SK-N-MC (cell line): ENCODE measurements around the gene RIN3.

Source experiments
- DNase-seq: peaks from one replicate; pipeline ENCODE4 v3.0.0-alpha.2; 2011; ENCODE audit warnings: low read depth, low spot score
- H3K27ac ChIP-seq: fragments of 200-600 bp; sonication (generic); 2 replicates; pipeline ENCODE4 v1.5.1; 2016; ENCODE audit warnings: mixed run types
- H3K36me3 ChIP-seq: fragments of 200-600 bp; sonication (generic); 2 replicates; pipeline ENCODE4 v1.6.1; 2017; ENCODE audit warnings: antibody characterized with exemption, low read length, mixed read lengths; ENCODE audit not compliant: insufficient read depth
- H3K4me3 ChIP-seq: fragments of 200-600 bp; sonication (generic); 2 replicates; pipeline ENCODE4 v1.5.1; 2016
- H3K9ac ChIP-seq: fragments of 200-600 bp; sonication (generic); 2 replicates; pipeline ENCODE4 v1.8.0; 2017; ENCODE audit warnings: mixed run types, mixed read lengths; ENCODE audit not compliant: insufficient read length
- H3K9me3 ChIP-seq: fragments of 200-600 bp; sonication (generic); 2 replicates; pipeline ENCODE4 v1.6.1; 2017; ENCODE audit warnings: low read depth, mild to moderate bottlenecking, antibody characterized with exemption, low read length, moderate library complexity, mixed read lengths
- EZH2 ChIP-seq: fragments of 200-600 bp; sonication (generic); IDR thresholded peaks from one replicate; pipeline ENCODE4 v1.6.1; 2017; ENCODE audit warnings: antibody characterized with exemption
- FOXP2 ChIP-seq: optimal IDR thresholded peaks from 2 replicates; pipeline ENCODE3; 2011; ENCODE audit warnings: mild to moderate bottlenecking, moderate library complexity; ENCODE audit not compliant: insufficient read depth; ENCODE audit errors: extremely low read length, control extremely low read depth
- POLR2AphosphoS5 ChIP-seq: IDR thresholded peaks from 2 replicates; pipeline ENCODE4 v1.6.1; 2012; ENCODE audit warnings: mild to moderate bottlenecking, low read depth, low read length, borderline replicate concordance

The RIN3 gene

GRCh38 chr14:92684801-92685560 lies 171.4 kb downstream of the RIN3 start:
- Histone ChIP-seq H3K36me3 (no peaks in the 10 kb centered on the region), H3K27ac (no peak overlapping the region)

GRCh38 chr14:92685784-92686355 lies 172.3 kb downstream of the RIN3 start:
- DNase-seq: no peak
- no peaks in the 10 kb centered on the region for H3K36me3 ChIP-seq
- no peak for TF ChIP-seq EZH2
- no peak for TF ChIP-seq FOXP2
- no peak overlapping the region for H3K4me3 ChIP-seq
- no peak overlapping the region for H3K27ac ChIP-seq
- no peak overlapping the region for H3K9ac ChIP-seq
- no peaks in the 10 kb centered on the region for H3K9me3 ChIP-seq

More at GRCh38 chr14:92684801-92685560, 171.4 kb downstream of the RIN3 start:
- no peak for DNase-seq
- H3K4me3 ChIP-seq: no peak overlapping the region
- no peaks in the 10 kb centered on the region for H3K9me3 ChIP-seq
- no peak for TF ChIP-seq FOXP2
- no peak for TF ChIP-seq POLR2AphosphoS5
- no peak for TF ChIP-seq EZH2
- no peak overlapping the region for H3K9ac ChIP-seq

GRCh38 chr14:92686411-92686899 lies 172.9 kb downstream of the RIN3 start:
- Histone ChIP-seq H3K9me3 (no peaks in the 10 kb centered on the region), H3K9ac (no peak overlapping the region), H3K36me3 (no peaks in the 10 kb centered on the region), H3K4me3 (peak overlapping the region; percentile 66), H3K27ac (no peak overlapping the region)
- TF ChIP-seq POLR2AphosphoS5 (no peak), FOXP2 (no peak), EZH2 (no peak)
- no peak for DNase-seq

DNA sequence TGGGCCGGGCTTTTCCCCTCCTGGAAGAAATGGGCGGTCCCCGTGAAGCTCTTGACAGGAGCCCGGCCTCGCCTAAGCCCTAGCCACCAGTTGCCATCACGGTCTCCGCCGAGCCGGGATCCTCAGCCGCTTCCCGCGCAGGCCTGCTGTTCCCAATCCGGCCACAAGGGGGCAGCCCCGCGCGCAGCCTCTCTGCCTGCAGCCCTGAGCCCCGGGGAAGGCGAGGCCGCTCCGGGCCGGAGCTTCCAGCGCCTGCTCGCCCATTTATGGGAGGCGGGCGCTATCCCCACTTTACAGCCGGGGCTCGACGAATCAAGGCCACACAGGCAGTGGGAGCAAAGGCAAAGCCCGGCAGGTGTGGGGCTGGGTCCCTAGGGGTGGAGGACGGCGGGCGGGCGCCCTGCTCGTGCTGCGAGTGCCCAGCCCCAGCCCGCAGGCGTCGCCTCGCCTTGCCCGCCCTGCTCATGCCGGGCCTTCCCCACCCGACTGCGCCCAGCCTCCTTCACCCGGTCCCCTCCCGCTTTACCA lies 173.4 kb downstream of the RIN3 start:
- TF ChIP-seq FOXP2 (no peak), EZH2 (no peak), POLR2AphosphoS5 (no peak)
- no peak overlapping the region for H3K9ac ChIP-seq
- H3K27ac ChIP-seq: no peak overlapping the region
- H3K36me3 ChIP-seq: no peaks in the 10 kb centered on the region
- DNase-seq: no peak
- peak overlapping the region; percentile 66 for H3K4me3 ChIP-seq
- no peaks in the 10 kb centered on the region for H3K9me3 ChIP-seq

- TF ChIP-seq EZH2 (no peak), POLR2AphosphoS5 (no peak), FOXP2 (no peak)
- DNase-seq: no peak
- Histone ChIP-seq H3K36me3 (no peaks in the 10 kb centered on the region), H3K4me3 (no peak overlapping the region), H3K9ac (no peak overlapping the region), H3K9me3 (no peaks in the 10 kb centered on the region), H3K27ac (no peak overlapping the region)
Measured at GRCh38 chr14:92687681-92688433, 174.3 kb downstream of the RIN3 start.

DNA sequence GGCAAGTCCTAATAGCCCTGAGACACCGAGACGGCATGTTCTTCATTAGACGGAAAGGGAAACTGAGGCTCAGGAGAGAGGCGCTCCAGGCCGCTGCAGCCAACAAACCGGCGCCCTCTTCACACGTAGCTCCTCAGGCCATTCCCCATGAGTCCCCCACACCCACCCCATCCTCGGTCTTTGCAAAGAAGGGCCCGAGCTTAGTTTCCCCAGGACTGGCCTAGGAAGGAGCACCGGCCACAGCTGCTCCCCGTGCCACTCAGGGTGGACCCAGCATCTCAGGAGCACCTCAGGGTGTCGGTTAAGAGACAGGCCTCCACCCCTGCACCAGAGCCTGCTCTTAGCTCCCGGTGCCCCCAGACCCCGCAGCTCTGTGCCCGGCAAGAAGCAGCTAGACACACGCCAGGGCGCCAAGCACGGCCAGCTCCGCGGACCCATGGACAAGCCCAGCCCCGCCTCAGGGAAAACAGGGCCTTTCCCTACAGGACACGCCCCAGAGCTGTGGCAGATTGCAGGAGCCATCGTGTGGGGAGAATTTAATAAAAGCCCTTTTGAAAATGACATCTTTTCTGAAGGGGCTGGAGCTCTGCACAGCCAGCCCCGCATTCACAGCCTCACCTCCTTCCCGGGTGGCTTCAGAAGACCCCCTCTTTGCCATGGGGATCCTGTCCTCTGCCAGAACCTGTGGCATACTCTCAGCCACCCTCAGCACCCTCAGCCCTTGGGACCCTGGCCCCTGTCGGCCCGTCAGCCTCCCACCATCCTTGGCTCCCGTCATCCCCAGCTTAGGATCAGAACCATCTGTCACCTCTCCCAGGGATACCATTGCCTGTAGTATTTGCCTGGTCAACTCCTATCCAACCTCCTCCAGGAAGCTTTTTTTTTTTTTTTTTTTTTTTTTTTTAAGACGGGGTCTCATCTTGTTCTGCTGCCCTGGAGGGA lies 175.1 kb downstream of the RIN3 start:
- no peak overlapping the region for H3K4me3 ChIP-seq
- no peak overlapping the region for H3K27ac ChIP-seq

GRCh38 chr14:92690171-92691011 lies 176.8 kb downstream of the RIN3 start:
- H3K36me3 ChIP-seq: no peaks in the 10 kb centered on the region
- TF ChIP-seq EZH2 (no peak), POLR2AphosphoS5 (no peak), FOXP2 (no peak)
- no peak for DNase-seq
- H3K4me3 ChIP-seq: no peak overlapping the region
- H3K9ac ChIP-seq: no peak overlapping the region
- H3K27ac ChIP-seq: no peak overlapping the region
- no peaks in the 10 kb centered on the region for H3K9me3 ChIP-seq

More for the DNA sequence above, 175.1 kb downstream of the RIN3 start:
- no peaks in the 10 kb centered on the region for H3K36me3 ChIP-seq
- no peaks in the 10 kb centered on the region for H3K9me3 ChIP-seq
- TF ChIP-seq FOXP2 (no peak), POLR2AphosphoS5 (no peak), EZH2 (no peak)
- H3K9ac ChIP-seq: no peak overlapping the region
- no peak for DNase-seq
